Stimulated activated CD8-positive, alpha-beta memory T cell treated with anti-CD3 and anti-CD28 coated beads, Interleukin-12 subunit alpha, Interleukin-12 subunit beta, amount 100 ng/mL, for 1 hour (primary cell): ENCODE measurements around the gene PAK5.

Experiments
- DNase-seq: peaks from one replicate; pipeline ENCODE4 v3.0.0-alpha.2; 2020; ENCODE audit warnings: low read depth

Gene PAK5

DNA sequence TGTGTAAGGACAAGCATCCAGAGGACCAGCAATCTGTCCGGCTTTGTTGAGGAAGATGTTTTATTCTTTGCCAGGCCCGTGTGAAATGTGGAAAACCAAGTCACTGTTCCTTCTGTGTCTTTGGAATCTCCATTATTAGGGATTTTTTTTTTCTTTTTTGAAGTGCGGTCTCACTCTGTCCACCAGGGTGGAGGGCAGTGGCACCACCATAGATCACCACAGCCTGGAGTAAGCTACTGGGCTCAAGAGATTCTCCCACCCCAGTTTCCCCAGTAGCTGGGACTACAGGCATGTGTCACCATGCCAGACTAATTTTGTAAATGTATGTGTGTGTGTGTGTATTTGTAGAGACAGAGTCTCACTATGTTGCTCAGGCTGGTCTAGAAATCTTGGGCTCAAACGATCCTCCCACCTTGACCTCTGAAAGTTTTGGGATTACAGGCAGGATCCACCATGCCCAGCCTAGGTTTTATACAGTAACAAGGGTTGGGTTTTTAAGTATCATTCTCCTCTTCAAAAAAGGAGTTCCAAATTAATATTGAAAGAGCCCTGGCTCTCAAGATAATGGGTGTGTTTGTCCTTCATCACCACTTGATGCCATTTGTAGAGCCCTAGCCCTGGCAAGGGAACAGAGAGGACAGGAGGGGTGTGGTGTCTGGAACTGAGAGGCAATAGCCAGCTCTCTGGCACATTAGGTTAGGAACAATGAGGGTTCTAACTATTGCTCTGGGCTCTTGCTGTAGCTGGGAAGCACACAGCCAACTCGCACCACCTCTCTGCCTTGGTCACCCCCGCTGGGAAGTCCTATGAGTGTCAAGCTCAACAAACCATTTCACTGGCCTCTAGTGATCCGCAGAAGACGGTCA is 321.3 kb downstream of the PAK5 start:
- no peak for DNase-seq

- no peak for DNase-seq
Measured at GRCh38 chr20:9516234-9516871, 322.5 kb downstream of the PAK5 start.

GRCh38 chr20:9515741-9516233 is 323.1 kb downstream of the PAK5 start:
- DNase-seq = no peak

DNA sequence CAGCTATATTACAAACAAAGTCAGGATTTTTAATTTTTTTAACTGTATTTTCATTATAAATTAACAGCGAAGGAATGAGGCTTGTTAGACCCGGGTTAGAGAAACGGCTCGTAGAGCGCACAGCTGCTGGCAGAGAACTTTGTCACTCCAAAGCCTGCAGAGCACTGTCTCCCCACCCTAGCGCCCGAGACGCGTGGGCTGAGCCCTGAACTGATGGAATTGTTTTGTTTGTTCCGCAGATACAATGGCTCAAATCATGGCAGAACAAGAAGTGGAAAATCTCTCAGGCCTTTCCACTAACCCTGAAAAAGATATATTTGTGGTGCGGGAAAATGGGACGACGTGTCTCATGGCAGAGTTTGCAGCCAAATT is 323.7 kb downstream of the PAK5 start:
- no peak for DNase-seq

DNA sequence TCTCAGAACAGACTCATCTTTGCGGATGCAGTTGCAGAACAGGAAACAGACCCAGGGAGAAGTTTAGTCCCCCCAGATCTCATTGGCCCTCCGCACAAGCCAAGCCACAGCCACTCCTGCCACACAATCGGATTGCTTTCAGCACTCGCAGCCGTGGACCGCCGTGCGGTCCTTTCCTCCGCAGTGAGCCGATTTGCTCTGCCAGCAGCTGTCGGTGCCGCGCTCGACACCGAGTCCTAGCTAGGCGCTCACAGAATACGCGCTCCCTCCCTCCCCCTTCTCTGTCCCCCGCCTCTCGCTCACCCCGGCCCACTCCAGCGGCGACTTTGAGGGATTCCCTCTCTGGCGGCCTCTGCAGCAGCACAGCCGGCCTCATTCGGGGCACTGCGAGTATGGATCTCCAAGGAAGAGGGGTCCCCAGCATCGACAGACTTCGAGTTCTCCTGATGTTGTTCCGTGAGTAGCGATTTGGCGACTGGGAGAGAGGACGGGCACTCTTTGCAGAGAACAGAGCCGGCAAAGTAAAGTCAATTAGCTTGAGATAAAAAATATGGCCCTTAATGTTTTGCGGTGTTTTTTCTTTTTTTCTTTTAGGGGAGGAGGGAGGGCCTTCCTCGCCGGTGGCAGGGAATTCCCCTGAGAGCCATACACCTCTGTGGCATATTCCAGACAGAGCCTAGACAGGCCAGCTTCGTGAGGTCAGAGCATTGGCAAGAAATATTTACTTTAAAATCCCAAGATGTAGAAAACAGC is 324.2 kb downstream of the PAK5 start, which contains the start of gene LAMP5:
LAMP5 (plus strand) TSS at position 130 of the 753 bp plus-strand sequence; CDS start at position 393, 263 bp downstream.
- no peak for DNase-seq

DNA sequence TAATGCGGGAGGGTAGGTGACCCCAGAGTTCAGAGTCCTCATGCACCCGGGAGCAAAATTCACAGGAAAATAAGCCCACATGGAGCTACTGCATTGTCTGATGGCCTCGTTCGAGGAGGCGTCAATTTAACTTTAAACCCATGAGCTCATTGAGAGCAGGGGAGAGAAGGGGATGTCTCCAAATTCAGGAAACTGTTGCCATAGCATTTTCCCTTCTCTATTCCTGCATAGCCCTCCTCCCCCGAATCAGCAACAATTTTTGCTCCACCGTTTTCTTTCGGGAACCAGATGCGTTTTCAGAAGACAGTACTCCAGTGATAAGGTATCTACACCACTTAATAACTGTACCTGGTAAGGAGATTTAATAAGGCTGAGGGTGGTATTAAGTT is 324.8 kb downstream of the PAK5 start:
- DNase-seq = no peak

- no peak for DNase-seq
Measured at GRCh38 chr20:9510911-9511310, 328.0 kb downstream of the PAK5 start.

GRCh38 chr20:9509246-9509645 is 329.6 kb downstream of the PAK5 start:
- DNase-seq = no peak

DNA sequence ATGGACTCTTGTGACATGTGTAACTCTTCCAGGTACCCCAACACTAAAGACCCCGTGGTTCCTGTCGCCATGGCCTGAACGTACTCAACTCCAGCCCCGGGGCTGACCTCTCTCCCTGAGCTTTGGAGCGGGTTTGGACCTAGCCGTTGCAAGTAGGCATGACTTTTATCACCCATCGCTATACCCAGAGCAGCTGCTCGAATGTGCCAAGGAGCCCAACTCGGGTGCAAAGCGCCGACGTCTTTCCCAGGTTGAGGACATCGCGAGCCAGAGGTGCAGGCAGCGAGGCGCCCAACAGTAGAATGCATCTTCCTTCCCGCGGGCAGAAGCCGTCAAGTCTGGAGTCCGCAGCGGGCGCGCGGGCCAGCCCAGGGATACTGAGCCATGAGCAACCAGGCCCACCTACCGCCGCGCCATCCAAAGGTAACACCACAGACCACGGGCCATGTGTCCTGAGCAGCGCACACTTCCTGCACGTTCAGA is 330.1 kb downstream of the PAK5 start:
- DNase-seq = no peak

- DNase-seq = no peak
Measured at GRCh38 chr20:9508240-9508661, 330.6 kb downstream of the PAK5 start.

DNA sequence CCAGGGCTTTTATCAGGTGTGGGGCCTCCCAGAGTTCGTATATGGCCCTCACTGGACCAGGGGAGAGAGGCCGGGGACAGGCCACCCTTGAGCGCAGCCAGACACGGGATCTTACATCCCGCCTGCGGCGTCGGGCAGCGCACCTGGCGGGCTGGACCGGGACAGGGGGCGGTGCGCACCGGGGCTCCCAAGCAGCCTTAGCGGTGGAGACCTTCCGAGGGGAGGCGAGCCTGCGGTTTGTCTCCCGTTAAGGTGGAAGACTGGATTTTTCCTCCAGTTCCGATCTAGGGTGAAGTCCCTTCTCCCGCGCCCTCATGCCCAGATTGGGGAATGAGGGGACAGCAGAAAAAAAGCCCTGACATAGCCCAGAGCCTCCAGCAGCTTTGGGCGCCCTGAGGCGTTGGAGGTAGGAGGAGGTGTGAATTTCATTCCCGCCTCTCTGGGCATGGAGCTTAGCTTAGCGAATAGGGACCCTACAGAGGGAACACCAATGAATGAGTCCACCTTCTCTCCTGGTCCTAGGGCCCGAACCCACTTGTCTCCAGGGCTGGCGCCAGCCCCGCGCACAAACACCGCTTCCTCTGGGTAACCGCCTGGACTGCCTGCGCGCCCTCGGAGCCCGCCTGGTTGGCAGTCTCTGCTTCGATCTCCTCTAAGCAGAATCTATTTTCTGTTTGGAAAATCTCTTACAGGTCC is 331.2 kb downstream of the PAK5 start:
- DNase-seq = no peak

- DNase-seq = no peak
Measured at GRCh38 chr20:9506964-9507369, 331.9 kb downstream of the PAK5 start.

- DNase-seq = no peak
Measured at GRCh38 chr20:9506280-9506821, 332.5 kb downstream of the PAK5 start.

- no peak for DNase-seq
Measured at GRCh38 chr20:9503526-9504245, 335.2 kb downstream of the PAK5 start.

GRCh38 chr20:9501473-9501872 is 337.4 kb downstream of the PAK5 start:
- no peak for DNase-seq

DNA sequence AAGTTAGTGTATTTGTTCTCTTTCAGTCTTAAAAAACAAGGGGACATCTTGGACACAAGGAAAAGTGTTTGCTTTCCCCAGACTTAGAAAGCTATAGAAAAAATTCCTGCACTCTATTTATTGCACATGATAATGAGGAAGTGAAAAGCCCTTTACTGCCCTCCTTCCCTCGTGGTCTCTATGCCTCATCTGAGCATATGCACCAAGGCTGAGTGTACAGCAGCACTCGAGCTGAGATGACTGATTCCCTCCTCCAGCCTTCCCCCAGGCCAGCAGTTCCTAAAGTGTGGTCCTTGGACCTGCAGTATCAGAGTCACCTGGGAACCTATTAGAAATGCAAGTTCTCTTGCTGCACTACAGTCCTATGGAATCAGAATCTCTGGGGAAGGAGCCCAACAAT is 338.8 kb downstream of the PAK5 start:
- DNase-seq = no peak

GRCh38 chr20:9499126-9499899 is 339.6 kb downstream of the PAK5 start:
- DNase-seq = no peak

DNA sequence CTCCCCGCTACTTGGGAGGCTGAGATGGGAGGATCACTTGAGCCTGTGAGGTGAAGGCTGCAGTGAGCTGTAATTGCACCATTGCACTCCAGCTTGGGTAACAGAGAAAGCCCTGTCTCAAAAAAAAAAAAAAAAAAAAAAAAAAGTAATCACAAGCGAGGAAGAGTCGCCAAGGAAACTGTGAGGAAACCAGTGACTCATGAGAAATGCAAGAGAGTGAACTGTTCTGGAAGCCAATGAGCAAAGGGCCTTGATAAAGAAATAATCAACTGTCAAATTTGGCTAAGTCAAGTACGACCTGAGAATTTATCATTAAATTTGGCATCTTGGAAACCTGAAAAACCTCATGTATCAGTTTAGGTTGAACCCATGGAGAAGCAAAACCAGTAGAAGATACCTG is 340.6 kb downstream of the PAK5 start:
- DNase-seq = no peak

DNA sequence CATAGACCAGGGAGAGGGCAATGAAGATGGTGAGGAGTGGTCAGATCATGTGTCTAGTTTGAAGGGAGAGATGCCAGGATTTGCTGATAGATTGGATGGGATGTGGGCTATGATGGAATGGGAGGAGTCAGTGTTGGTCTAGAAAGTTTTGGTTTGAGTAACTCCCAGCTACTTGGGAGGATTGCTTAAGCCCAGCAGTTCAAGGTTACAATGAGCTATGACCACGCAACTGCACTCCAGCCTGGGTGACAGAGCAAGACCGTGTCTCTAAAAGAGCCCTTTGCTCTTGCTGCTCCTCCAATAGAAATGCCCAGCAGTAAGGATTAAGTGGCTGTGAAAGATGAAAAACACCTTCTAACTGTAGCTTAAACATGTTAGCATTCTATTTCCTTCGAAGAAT is 342.7 kb downstream of the PAK5 start:
- no peak for DNase-seq

DNA sequence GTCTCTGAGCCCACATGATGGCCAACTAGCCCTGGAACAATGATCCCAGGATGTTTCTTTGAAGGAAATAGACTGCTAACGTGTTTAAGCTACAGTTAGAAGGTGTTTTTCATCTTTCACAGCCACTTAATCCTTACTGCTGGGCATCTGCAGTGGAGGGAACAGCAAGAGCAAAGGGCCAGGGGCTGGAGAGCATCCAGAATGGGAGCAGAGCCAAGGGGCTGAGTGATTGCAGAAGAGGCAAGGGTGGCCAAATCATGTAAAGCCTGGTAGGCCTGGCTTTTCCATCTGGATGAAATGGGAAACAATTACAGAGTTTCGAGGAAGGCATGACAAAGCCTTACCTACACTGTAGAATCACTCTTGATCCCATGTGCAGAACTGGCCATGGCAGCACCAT is 343.2 kb downstream of the PAK5 start:
- no peak for DNase-seq
